ENCODE data around the gene CLEC20A.
"Not testable (repeated sequence)": the region's sequence is repeated elsewhere in the genome, so short reads cannot be mapped to it uniquely, and the experiment has no call there.

CLEC20A gene

GRCh38 chr1:178529364-178530036 lies 32.7 kb upstream of the CLEC20A start:
- DNase-seq (ENCODE audit: low read depth in 2 of 2), result no peak

GRCh38 chr1:178528953-178529335 lies 32.2 kb upstream of the CLEC20A start:
- no peak for DNase-seq (ENCODE audit: low read depth in 2 of 2)

- no peak for DNase-seq (ENCODE audit: low read depth in 2 of 2)
Observed at GRCh38 chr1:178528228-178528952, 31.6 kb upstream of the CLEC20A start.

GRCh38 chr1:178527117-178527516 lies 30.4 kb upstream of the CLEC20A start:
- no peak for DNase-seq (ENCODE audit: low read depth in 2 of 2)

GRCh38 chr1:178521241-178521640 lies 24.5 kb upstream of the CLEC20A start:
- no peak for DNase-seq (ENCODE audit: low read depth in 2 of 2)

GRCh38 chr1:178520803-178521202 lies 24.0 kb upstream of the CLEC20A start:
- no peak for DNase-seq (ENCODE audit: low read depth in 2 of 2)

GRCh38 chr1:178518894-178519293 lies 22.1 kb upstream of the CLEC20A start:
- DNase-seq (ENCODE audit: low read depth in 2 of 2), result no peak

GRCh38 chr1:178516110-178516509 lies 19.3 kb upstream of the CLEC20A start:
- no peak for DNase-seq (ENCODE audit: low read depth in 2 of 2)

GRCh38 chr1:178513278-178513983 lies 16.7 kb upstream of the CLEC20A start:
- no peak for DNase-seq (ENCODE audit: low read depth in 2 of 2)

GRCh38 chr1:178512566-178513277 lies 16.0 kb upstream of the CLEC20A start, which contains the start of gene TEX35:
Gene TEX35 (plus strand): TSS chr1:178513109. CDS start chr1:178513189, 80 bp downstream.
- DNase-seq (ENCODE audit: low read depth in 2 of 2), result no peak

GRCh38 chr1:178510155-178510554 lies 13.4 kb upstream of the CLEC20A start:
- DNase-seq (ENCODE audit: low read depth in 2 of 2), result no peak

GRCh38 chr1:178509414-178510007 lies 12.7 kb upstream of the CLEC20A start:
- DNase-seq (ENCODE audit: low read depth in 2 of 2), result no peak

GRCh38 chr1:178506669-178507068 lies 9.9 kb upstream of the CLEC20A start:
- DNase-seq (ENCODE audit: low read depth in 2 of 2), result no peak

GRCh38 chr1:178506177-178506576 lies 9.4 kb upstream of the CLEC20A start:
- DNase-seq (ENCODE audit: low read depth in 2 of 2), result no peak

GRCh38 chr1:178504286-178504685 lies 7.5 kb upstream of the CLEC20A start:
- DNase-seq (ENCODE audit: low read depth in 2 of 2), result no peak

GRCh38 chr1:178503849-178504248 lies 7.1 kb upstream of the CLEC20A start:
- DNase-seq (ENCODE audit: low read depth in 2 of 2), result no peak

- not testable (repeated sequence) for DNase-seq (ENCODE audit: low read depth in 2 of 2)
Observed at GRCh38 chr1:178503316-178503715, 6.6 kb upstream of the CLEC20A start.

GRCh38 chr1:178502856-178503255 lies 6.1 kb upstream of the CLEC20A start:
- no peak for DNase-seq (ENCODE audit: low read depth in 2 of 2)

GRCh38 chr1:178502330-178502714 lies 5.6 kb upstream of the CLEC20A start:
- no peak for DNase-seq (ENCODE audit: low read depth in 2 of 2)

- DNase-seq (ENCODE audit: low read depth in 2 of 2), result peak; percentile 49 to 62
Observed at GRCh38 chr1:178501705-178502329, 5.1 kb upstream of the CLEC20A start.

GRCh38 chr1:178500936-178501554 lies 4.3 kb upstream of the CLEC20A start:
- DNase-seq (ENCODE audit: low read depth in 2 of 2), result no peak

All from stimulated activated CD4-positive, alpha-beta T cell treated with anti-CD3 and anti-CD28 coated beads, Interleukin-4, amount 100 ng/mL, for 48 hours (primary cell).